HT-29 (cell line): ENCODE data around the gene ADCY5. TPM values are rescaled to one million over a fixed set of nuclear protein-coding genes. Genes with fewer than 3 reads are reported as not detected.
A peak's percentile ranks its signal among the peaks of the same experiment; 100 is the strongest.

ENCODE experiments used
- DNase-seq: peaks from one replicate; pipeline ENCODE4 v3.0.0-alpha.2; 2015; ENCODE audit warnings: low spot score
- total RNA-seq: library from RNA; depleted of rRNA; stranded (reverse); fragments of >200 nt; shearing (Covaris generic); gene quantifications from 2 replicates; pipeline ENCODE4 v1.2.3, GENCODE V29; 2014

Gene ADCY5
- total RNA-seq, 1 experiment from 2014 or later = 1.6 TPM

DNA sequence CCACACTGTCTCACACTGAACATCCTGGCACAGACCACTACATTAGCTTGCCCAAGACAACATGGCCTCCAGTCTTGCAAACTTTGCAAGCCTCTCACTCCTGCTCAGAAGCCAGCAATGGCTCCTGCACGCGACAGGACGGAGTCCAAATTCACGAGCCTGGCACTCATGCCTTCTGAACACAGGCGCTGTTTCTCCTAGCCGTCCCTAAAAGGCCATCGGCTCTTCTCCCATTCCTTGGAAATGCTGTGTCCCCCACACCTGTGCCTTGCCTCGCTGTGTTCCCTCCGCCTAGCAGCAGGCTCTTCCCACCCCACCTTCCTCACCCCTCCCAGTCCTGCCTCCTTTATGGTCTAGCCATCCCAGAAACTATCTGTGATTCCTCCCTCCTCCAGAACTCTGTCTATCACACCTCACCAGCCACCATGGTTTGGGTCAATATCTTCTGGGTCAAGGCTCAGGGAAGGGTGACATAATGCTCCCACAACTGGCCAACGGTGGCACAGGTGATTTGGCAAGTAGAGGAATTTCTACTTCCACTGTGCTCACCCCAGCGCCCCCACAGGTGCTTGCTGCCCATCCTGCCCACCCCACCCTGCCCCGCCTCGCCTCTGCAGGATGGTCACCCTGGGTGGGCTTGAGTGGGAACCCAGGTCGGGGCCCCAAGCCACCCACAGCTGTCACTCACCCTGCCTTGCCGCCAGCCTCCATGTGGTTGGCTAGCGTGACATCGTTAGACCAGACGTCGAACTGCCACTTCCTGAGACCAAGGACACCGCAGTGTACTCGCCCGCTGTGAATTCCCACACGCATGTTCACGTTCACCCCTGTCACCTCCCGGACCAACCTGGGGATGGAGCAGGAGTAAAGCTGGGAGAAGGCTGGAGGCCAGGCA is 120.7 kb downstream of the ADCY5 start:
- DNase-seq = no peak

DNA sequence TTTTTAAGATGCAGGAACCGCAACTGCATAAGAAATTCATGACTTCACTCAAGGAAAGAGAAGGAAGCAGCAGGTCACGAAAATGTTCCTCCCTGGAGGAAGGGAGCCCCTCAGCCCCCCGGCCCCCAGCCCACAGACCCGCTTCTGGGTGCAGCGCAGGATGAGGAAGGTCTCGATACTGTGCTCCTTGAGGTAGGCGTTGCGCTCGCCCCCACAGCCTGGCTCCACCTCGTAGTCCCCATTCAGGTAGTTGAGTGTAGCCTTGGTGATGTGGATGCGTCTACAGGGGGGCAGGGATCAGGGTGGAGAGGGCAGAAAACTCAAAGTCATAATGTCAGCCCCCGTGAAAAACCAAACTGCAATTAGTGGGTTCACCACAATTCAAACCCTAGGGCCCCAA is 121.4 kb downstream of the ADCY5 start:
- no peak for DNase-seq

- no peak for DNase-seq
Observed at GRCh38 chr3:123326531-123326930, 122.4 kb downstream of the ADCY5 start.

DNA sequence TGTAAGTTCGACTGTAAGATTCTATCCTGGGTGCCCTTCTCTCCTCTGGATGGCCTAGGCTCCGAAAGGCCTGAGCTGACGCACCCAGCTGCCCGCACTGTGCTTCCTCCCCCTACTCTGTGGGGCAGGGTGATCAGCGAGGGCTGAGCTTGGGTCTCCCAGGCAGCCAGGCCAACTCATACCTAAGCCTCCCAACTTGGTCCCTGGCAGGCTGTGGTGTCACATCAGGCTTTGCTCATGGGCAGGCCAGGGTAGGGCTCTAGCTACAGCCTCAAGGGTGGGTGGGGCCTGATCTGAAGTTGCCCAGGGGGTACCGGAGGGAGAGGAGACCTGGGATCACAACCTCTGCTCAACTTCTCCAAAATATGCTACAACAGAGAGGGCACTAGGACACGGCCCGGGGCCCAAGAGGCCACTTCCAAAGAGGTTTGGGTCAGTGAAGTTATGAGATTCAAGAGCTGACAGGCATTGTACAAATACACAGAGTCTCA is 123.1 kb downstream of the ADCY5 start:
- no peak for DNase-seq

- DNase-seq = no peak
Observed at GRCh38 chr3:123324880-123325765, 123.8 kb downstream of the ADCY5 start.

DNA sequence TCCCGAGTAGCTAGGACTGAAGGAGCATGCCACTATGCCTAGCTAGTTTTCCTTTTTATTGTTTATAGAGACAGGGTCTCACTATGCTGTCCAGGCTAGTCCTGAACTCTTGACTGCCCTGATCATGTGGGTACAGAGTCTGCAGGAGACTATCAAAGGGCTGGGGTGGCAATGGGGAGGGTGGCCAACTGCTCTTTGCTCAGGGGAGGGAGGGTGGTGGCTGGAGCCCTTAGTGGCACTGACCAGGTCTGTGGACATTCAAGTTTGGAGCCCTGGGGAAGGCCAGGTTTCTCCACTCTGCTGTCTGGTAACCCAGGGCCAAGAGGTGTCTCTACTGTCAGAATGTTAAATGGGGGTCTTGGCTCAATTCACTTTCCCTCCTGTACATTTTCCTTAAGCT is 125.1 kb downstream of the ADCY5 start:
- no peak for DNase-seq

DNA sequence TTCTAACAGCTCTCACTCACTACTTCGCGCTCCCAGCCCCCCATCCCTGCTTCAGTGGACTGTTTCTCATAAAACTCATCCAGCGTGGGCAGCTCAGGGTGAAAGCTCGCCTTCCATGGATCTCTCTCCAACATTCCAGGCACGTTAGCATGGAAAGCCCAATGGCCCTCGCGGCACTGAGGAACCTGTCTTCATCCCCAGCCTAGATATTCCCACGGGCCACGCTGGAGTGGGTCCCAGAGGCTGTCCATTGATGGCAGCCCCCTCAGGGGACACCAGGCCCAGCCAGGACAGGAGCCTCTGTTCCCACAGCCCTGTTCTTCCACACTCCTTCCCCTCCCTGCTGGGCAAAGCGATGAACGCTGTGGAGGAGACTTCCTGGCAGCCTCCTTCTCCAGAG is 126.0 kb downstream of the ADCY5 start:
- DNase-seq = no peak

DNA sequence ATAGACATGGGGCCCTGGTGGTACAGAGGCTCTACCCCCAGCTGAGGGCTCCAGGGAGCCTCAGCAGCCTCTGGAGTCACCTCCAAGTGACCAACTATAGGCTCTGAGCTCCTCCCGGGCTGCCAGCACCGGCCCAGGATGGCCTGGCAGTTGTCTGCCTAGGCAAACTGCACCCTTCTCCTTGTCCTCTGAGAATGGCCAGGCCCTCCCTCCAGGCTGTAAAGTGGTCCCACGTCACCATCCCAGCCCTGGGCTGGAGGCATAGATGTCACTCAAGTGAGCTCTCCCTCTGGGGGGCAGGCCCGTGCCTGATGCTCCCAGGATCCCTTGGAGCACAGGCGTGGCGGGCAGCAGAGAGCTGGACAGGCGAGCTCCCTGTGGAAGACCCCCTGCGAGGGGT is 127.1 kb downstream of the ADCY5 start:
- DNase-seq = no peak

GRCh38 chr3:123320221-123320620 is 128.7 kb downstream of the ADCY5 start:
- no peak for DNase-seq

DNA sequence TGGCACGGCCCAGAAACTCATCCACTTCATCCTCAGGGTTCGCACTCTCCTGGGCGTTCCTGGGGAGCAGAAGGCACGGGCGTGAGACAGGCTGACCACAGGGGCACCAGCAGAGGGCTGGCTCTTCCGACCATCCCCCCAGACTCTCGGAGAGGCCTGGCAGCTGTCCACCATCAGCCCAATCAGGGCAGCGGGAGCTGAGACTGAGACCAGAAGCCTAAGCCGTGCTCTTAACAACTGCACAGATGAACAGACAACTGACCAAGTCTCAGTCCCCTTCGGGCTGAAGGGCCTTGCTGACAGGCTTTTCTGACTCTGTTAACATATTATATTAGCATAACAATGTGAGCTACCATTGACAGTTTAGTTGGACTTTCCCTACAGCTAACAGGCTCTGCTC is 129.1 kb downstream of the ADCY5 start:
- no peak for DNase-seq

- no peak for DNase-seq
Observed at GRCh38 chr3:123318374-123318773, 130.5 kb downstream of the ADCY5 start.

DNA sequence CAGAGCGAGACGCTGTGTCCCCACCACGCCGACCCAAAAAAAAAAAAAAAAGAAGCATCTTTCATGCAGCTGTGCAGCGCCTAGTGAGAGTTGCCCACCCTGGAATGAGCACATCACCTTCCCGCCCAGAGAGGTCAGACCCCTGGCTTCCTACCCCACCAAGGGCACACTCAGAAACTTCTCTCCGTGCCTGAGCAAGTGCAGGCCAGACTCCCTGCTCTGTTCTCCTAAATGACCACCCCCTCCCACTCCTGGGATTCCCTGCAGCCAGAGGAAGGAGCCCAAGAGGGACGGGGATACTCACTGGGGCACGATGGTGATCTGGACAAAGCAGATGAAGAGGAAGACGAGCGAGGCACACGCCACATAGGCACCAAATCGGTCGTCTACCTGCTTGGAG is 131.2 kb downstream of the ADCY5 start:
- no peak for DNase-seq

DNA sequence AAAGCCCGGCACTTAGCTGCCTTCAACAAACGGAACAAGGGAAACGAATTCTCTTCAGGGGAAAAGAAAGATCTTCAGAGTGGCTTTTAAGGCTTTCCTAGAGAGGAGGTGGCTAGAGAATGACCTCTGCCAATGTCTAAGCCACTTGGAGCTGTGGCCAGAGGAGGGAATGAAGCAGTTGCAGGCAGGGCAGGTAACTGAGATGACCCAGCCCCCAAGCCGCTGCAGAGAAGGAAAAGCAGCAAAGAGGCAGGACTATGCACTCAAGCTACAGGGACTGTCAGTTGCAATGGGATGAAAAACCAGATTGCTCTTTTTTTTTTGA is 133.7 kb downstream of the ADCY5 start:
- DNase-seq = no peak

- peak; percentile 3 for DNase-seq
Observed at GRCh38 chr3:123314359-123315270, 134.3 kb downstream of the ADCY5 start.

GRCh38 chr3:123313889-123314288 is 135.0 kb downstream of the ADCY5 start:
- DNase-seq = no peak

DNA sequence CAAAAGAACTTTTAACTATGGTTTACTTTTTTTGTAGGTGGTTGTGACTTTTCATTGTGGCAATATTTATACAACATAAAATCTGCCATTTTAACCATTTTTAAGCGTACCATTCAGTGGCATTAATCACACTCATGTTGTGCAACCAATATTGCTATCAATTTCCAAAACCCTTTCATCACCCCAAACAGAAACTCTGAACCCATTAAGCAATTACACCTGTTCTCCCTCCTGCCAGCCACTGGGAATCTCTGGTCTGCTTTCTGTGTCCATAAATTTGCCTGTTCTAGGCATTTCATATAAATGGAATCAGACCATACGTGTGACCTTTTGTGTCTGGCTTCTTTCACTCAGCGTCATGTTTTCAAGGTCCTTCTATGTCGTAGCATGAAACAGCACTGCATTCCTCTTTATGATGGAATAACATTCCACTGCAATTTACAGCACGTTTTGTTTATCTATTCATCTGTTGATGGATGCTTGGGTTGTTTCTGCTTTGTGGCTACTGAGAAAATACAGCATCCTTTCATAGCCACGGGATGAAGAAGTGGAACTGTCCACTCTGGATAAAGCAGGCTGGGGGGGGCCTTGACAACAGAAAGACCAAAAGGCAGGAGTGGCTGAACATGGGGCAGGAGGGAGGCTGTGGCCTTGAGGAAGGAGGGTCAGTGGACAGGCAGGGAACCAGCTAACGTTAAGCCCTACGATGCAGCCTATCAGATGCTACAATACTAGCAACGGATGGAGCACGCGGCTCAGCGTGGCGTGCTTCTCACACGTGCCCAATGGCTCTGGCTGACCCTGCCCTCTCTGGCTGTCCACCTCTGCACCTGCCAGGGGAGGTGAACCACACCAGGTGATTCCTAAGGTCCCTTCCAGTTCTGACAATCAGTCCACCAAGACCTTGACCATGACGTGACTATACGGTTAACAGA is 136.3 kb downstream of the ADCY5 start:
- DNase-seq = no peak

GRCh38 chr3:123311201-123311600 is 137.7 kb downstream of the ADCY5 start:
- DNase-seq = no peak

DNA sequence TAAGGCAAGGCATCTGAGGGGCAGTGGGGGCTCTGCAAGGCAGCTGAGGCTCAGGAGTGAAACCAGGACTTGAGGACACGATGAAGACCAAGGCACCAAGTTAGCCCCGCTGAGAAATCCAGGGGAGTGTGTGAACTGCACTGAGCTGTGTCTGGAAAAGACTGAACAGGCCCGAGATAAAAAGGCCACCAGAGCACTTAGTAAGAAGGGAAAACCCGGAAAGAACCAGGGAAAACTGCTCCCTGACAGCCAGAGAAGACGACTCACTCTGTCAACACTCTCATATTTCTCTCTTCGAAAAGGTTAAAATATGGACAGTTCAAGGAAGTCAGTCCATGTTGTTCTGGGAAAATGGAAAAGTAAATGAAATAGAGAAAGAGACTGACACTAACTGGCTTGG is 138.1 kb downstream of the ADCY5 start:
- no peak for DNase-seq

- DNase-seq = no peak
Observed at GRCh38 chr3:123310186-123310585, 138.7 kb downstream of the ADCY5 start.

DNA sequence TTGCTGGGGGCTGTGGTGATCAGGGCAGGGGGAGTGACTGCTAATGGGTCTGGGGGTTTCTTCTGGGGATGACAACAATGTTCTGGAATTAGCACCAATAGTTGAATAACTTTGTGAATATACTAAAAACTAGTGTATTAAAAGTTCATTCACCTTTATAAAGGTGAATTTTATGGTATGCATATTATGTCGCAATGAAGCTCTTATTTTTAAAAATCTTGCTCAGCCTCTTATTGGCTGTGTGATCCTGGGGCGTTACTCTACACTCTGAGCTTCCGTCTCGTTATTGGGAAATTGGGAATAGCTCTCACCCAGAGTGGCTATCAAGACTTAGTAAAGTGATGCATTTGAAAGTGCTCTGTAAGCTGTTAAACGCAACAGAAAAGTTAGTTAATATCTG is 141.8 kb downstream of the ADCY5 start:
- no peak for DNase-seq
